PC-3 (cell line): ENCODE data around the gene CDC27. TPM values are rescaled to one million over a fixed set of nuclear protein-coding genes. Genes with fewer than 3 reads are reported as not detected.
A peak's percentile ranks its signal among the peaks of the same experiment; 100 is the strongest.

ENCODE experiments used
- ATAC-seq: fragments of 200-7000 bp; cut with Tn5 transposase; 2 replicates; pipeline ENCODE4 v1.9.1; 2020; ENCODE audit warnings: mild to moderate bottlenecking, moderate library complexity
- Bru-seq: library from RNA; stranded (reverse); fragments of 400-500 nt; gene quantifications from one replicate; lab custom pipeline; 2021; lab: Mats Ljungman, UMichigan
- BruChase-seq, 2 experiments: library from RNA; stranded (reverse); fragments of 400-500 nt; gene quantifications; one replicate each; lab custom pipeline; 2021; lab: Mats Ljungman, UMichigan
- BruUV-seq: library from RNA; stranded (reverse); fragments of 400-500 nt; replicated peaks from 2 replicates; lab custom pipeline; 2021; lab: Mats Ljungman, UMichigan
- CTCF ChIA-PET: fragments of 300-600 bp; sonication (Branson Sonifier 250); formaldehyde crosslinking; loops from one replicate; lab custom pipeline; 2022; ENCODE audit warnings: antibody characterized with exemption; lab: Charles Lee
- POLR2A ChIA-PET: fragments of 300-600 bp; sonication (Branson Sonifier 250); formaldehyde crosslinking; loops from one replicate; lab custom pipeline; 2022; ENCODE audit warnings: antibody characterized with exemption; ENCODE audit not compliant: unreplicated experiment; lab: Charles Lee
- DNase-seq: peaks from one replicate; pipeline ENCODE4 v3.0.0-alpha.2; 2015
- H2AFZ ChIP-seq: fragments of 300-600 bp; sonication (generic); 2 replicates; pipeline ENCODE4 v1.6.0; 2016; ENCODE audit warnings: antibody characterized with exemption, low read length
- H3F3A ChIP-seq: fragments of 300-600 bp; sonication (generic); one replicate; pipeline ENCODE4 v1.6.0; 2017; ENCODE audit warnings: antibody characterized with exemption, low read length, control low read depth, mild to moderate bottlenecking; ENCODE audit not compliant: unreplicated experiment
- H3K27ac ChIP-seq: fragments of 300-600 bp; sonication (generic); 2 replicates; pipeline ENCODE4 v1.5.1; 2016; ENCODE audit warnings: mild to moderate bottlenecking, low read length
- H3K27me3 ChIP-seq: fragments of 300-600 bp; sonication (generic); 2 replicates; pipeline ENCODE4 v1.6.1; 2016; ENCODE audit warnings: low read length, mixed read lengths
- H3K36me3 ChIP-seq: fragments of 300-600 bp; sonication (generic); 2 replicates; pipeline ENCODE4 v1.6.1; 2016; ENCODE audit warnings: low read depth, mixed run types, low read length, mixed read lengths
- H3K4me1 ChIP-seq: fragments of 300-600 bp; sonication (generic); 2 replicates; pipeline ENCODE4 v1.5.1; 2016; ENCODE audit warnings: low read length; ENCODE audit not compliant: insufficient read depth
- H3K4me2 ChIP-seq: fragments of 300-600 bp; sonication (generic); 2 replicates; pipeline ENCODE4 v1.6.0; 2016; ENCODE audit warnings: low read length
- H3K4me3 ChIP-seq: fragments of 300-600 bp; sonication (generic); 2 replicates; pipeline ENCODE4 v1.5.1; 2016; ENCODE audit warnings: mild to moderate bottlenecking, low read length, mixed read lengths
- H3K79me2 ChIP-seq: fragments of 300-600 bp; sonication (generic); 2 replicates; pipeline ENCODE4 v1.6.1; 2017; ENCODE audit warnings: low read length, mixed read lengths
- H3K9ac ChIP-seq: fragments of 300-600 bp; sonication (generic); 2 replicates; pipeline ENCODE4 v1.6.0; 2016; ENCODE audit warnings: mild to moderate bottlenecking, low read length
- H3K9me2 ChIP-seq: fragments of 300-600 bp; sonication (generic); replicated peaks from 2 replicates; pipeline ENCODE4 v1.6.1; 2016; ENCODE audit warnings: mixed run types, low read length, mixed read lengths
- H3K9me3 ChIP-seq: fragments of 300-600 bp; sonication (generic); 2 replicates; pipeline ENCODE4 v1.6.1; 2016; ENCODE audit warnings: low read length, mixed read lengths
- H4K20me1 ChIP-seq: fragments of 300-600 bp; sonication (generic); 2 replicates; pipeline ENCODE4 v1.6.1; 2016; ENCODE audit warnings: low read length, mixed read lengths
- CTCF ChIP-seq: fragments of 300-600 bp; sonication (generic); conservative IDR thresholded peaks from 2 replicates; pipeline ENCODE4 v1.5.1; 2017; ENCODE audit warnings: antibody characterized with exemption, low read depth, mild to moderate bottlenecking, low read length
- EZH2 ChIP-seq: fragments of 300-600 bp; sonication (generic); IDR thresholded peaks from one replicate; pipeline ENCODE4 v1.6.1; 2017; ENCODE audit warnings: antibody characterized with exemption, mild to moderate bottlenecking, low read length; ENCODE audit not compliant: unreplicated experiment
- EZH2phosphoT487 ChIP-seq: fragments of 300-600 bp; sonication (generic); IDR thresholded peaks from 2 replicates; pipeline ENCODE4 v1.6.1; 2018; ENCODE audit warnings: mild to moderate bottlenecking, antibody characterized with exemption, low read length, borderline replicate concordance
- intact Hi-C: fragments of 100-400 bp; cut with micrococcal nuclease; formaldehyde crosslinking; loops from 2 replicates; pipeline ENCODE4 v1.9.0; 2023
- long read RNA-seq: library from polyadenylated mRNA; unstranded; transcript quantifications from one replicate; pipeline ENCODE4 v2.0.0, GENCODE V29; 2021; ENCODE audit not compliant: unreplicated experiment
- total RNA-seq: library from RNA; depleted of rRNA; stranded (reverse); fragments of >200 nt; gene quantifications from 2 replicates; pipeline ENCODE4 v1.2.3, GENCODE V29; 2014; rRNA removed

The CDC27 gene
- total RNA-seq = 149 and 167 TPM in 2 replicates
- Bru-seq, nascent RNA = percentile 96 among the genes with signal in this experiment
- BruChase-seq, experiment 1, labeled RNA remaining after a 6-hour chase = percentile 94 among the genes with signal in this experiment
- percentile 96 among the genes with signal in this experiment for BruChase-seq, experiment 2, labeled RNA remaining after a 2-hour chase
- long read RNA-seq, full-length matches to known transcripts = 11 of 43 reads
- long read RNA-seq, partial matches to known transcripts = 12 of 43 reads
- long read RNA-seq, other reads (novel, unspliced or antisense) = 20 of 43 reads

DNA sequence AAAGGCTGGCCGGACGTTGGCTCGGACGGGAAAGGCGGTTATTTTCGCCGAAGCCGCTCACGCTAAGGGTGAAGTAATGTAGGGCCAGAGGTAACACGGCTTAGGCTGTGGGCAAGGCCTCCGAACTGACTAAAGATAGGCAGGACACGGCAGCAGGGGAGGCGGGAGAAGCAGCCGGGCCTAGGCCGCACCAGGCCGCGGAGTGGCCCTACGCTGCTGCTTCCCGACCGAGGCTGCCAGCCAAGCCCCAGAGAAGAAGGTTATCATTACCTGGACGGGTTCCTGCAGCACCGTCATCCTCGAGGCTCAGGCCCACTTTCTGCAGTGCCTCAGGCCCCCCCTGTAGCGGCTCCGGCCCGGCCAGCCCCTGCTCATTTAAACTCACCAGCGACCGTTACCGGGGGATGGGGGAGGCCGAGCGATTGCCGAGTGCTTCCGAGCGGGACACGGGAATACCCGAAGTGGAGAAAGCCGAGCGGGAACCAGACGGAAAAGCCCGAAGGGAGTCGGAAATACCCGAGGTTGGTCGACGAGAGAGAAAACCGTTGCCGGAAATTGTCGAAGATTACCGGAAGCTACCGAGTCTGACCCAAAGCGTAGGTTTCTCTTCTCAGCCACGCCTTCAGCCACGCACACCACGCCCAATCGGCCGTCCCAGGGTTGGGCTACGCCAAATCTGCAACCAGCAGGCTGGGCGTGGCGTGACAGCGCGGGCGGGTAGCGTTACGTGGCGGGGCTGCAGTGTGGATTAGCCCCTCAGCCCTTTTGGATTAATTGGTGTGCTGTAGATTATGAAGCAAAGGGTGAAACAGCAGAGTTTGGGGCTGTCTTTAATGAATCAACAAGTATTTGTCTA is at the start of gene CDC27:
Gene CDC27 (minus strand): TSS at position 420 of the 856 bp plus-strand sequence. CDS start 123 bp downstream, at position 297.
- intact Hi-C loops = loop anchor here (1.0 to 2.0 kb wide), 3 partner anchors 8 to 126 kb away; no protein-coding TSS in a partner anchor
- H3K9me3 ChIP-seq = no peaks in the 10 kb centered on the region
- peak within 1 kb of the TSS; percentile 87 for H3K4me3 ChIP-seq
- ChIA-PET POLR2A (interaction anchor here (0.7 kb wide), 1 partner anchor 26 kb away, joined by 4 read pairs; no protein-coding TSS in a partner anchor), CTCF (interaction anchor here (0.6 kb wide), 2 partner anchors 8 to 126 kb away, joined by 4 to 5 read pairs; no protein-coding TSS in a partner anchor)
- H3K27me3 ChIP-seq = no peaks in the 10 kb centered on the region
- DNase-seq = peak; percentile 100
- TF ChIP-seq EZH2 (no peak), CTCF (no peak), EZH2phosphoT487 (no peak)
- ATAC-seq = peak; percentile 93
- H3K4me2 ChIP-seq = peak within 1 kb of the TSS; percentile 94
- peak within 1 kb of the TSS; percentile 87 for H2AFZ ChIP-seq
- H3K27ac ChIP-seq = peak within 1 kb of the TSS; percentile 78
- H4K20me1 ChIP-seq = peaks cover 28% of the 10 kb centered on the region
- no TSS peak for BruUV-seq
- H3K36me3 ChIP-seq = peaks cover 6% of the 10 kb centered on the region; the same call in 1 of the 2 replicates
- H3K4me1 ChIP-seq = peaks cover 20% of the 10 kb centered on the region
- H3K79me2 ChIP-seq = peaks cover 51% of the 10 kb centered on the region
- H3K9me2 ChIP-seq = no peaks in the 10 kb centered on the region
- H3F3A ChIP-seq = no peaks in the 10 kb centered on the region
- peak within 1 kb of the TSS; percentile 94 for H3K9ac ChIP-seq

- Histone ChIP-seq H4K20me1 (no peaks in the 10 kb centered on the region), H3K9ac (no peak overlapping the region), H2AFZ (no peak overlapping the region), H3K27ac (no peak overlapping the region), H3K27me3 (no peaks in the 10 kb centered on the region), H3K9me2 (no peaks in the 10 kb centered on the region), H3K4me3 (no peak overlapping the region), H3F3A (no peaks in the 10 kb centered on the region), H3K4me2 (no peak overlapping the region), H3K36me3 (no peaks in the 10 kb centered on the region), H3K4me1 (peaks cover 21% of the 10 kb centered on the region), H3K9me3 (no peaks in the 10 kb centered on the region), H3K79me2 (no peaks in the 10 kb centered on the region)
- TF ChIP-seq CTCF (no peak), EZH2phosphoT487 (no peak), EZH2 (no peak)
- no peak for DNase-seq
- POLR2A ChIA-PET = no interaction called here
- no peak for ATAC-seq
- CTCF ChIA-PET = interaction anchor here (2.3 kb wide), 1 partner anchor 77 kb away, joined by 17 read pairs; no protein-coding TSS in a partner anchor
- intact Hi-C loops = no loop called here
- BruUV-seq = no TSS peak
Measured at GRCh38 chr17:47238321-47239010, 49.4 kb upstream of the CDC27 start.
